Mesendoderm (in vitro differentiated cells): ENCODE measurements around the gene TTYH3.

Experiments
- DNase-seq: peaks from one replicate; pipeline ENCODE4 v3.0.0; 2013
- H2AK5ac ChIP-seq: 2 replicates; pipeline ENCODE4 v1.6.1; 2013; ENCODE audit warnings: low read length, inconsistent platforms
- H2BK120ac ChIP-seq: 2 replicates; pipeline ENCODE4 v1.6.1; 2013; ENCODE audit warnings: low read depth, mild to moderate bottlenecking, low read length, moderate library complexity, mixed read lengths
- H2BK15ac ChIP-seq: replicated peaks from 2 replicates; pipeline ENCODE4 v1.6.1; 2013; ENCODE audit warnings: low read depth, mild to moderate bottlenecking, moderate library complexity
- H2BK5ac ChIP-seq: 2 replicates; pipeline ENCODE4 v1.6.1; 2013; ENCODE audit warnings: low read length, inconsistent platforms
- H3K18ac ChIP-seq: 2 replicates; pipeline ENCODE4 v1.6.1; 2013; ENCODE audit warnings: mild to moderate bottlenecking, low read length, mixed read lengths
- H3K23ac ChIP-seq: one replicate; pipeline ENCODE4 v1.6.1; 2013; ENCODE audit warnings: low read length
- H3K27ac ChIP-seq: 2 replicates; pipeline ENCODE4 v1.5.1; 2013; ENCODE audit warnings: low read depth, mild to moderate bottlenecking, inconsistent platforms, low read length, moderate library complexity
- H3K27me3 ChIP-seq: 2 replicates; pipeline ENCODE4 v1.6.1; 2013; ENCODE audit warnings: low read length, control low read depth, mild to moderate bottlenecking, inconsistent platforms; ENCODE audit not compliant: insufficient read depth, poor library complexity
- H3K36me3 ChIP-seq: 2 replicates; pipeline ENCODE4 v1.6.1; 2013; ENCODE audit warnings: low read length, inconsistent platforms; ENCODE audit not compliant: control insufficient read depth, insufficient read depth
- H3K4ac ChIP-seq: one replicate; pipeline ENCODE4 v1.6.1; 2013; ENCODE audit warnings: low read depth, mild to moderate bottlenecking, low read length, moderate library complexity
- H3K4me1 ChIP-seq: 2 replicates; pipeline ENCODE4 v1.6.1; 2013; ENCODE audit warnings: low read depth, low read length, inconsistent platforms; ENCODE audit not compliant: control insufficient read depth
- H3K4me2 ChIP-seq: 2 replicates; pipeline ENCODE4 v1.6.1; 2013; ENCODE audit warnings: low read length
- H3K4me3 ChIP-seq: 2 replicates; pipeline ENCODE4 v1.5.1; 2013; ENCODE audit warnings: mild to moderate bottlenecking, low read length
- H3K56ac ChIP-seq: one replicate; pipeline ENCODE4 v1.6.1; 2013; ENCODE audit warnings: low read length
- H3K79me1 ChIP-seq: 2 replicates; pipeline ENCODE4 v1.6.1; 2013; ENCODE audit warnings: low read length, inconsistent platforms
- H3K79me2 ChIP-seq: 2 replicates; pipeline ENCODE4 v1.6.1; 2013; ENCODE audit warnings: mild to moderate bottlenecking, low read length; ENCODE audit not compliant: control insufficient read depth, insufficient read depth
- H3K9ac ChIP-seq: 2 replicates; pipeline ENCODE4 v1.6.1; 2013; ENCODE audit warnings: low read length, inconsistent platforms
- H4K5ac ChIP-seq: one replicate; pipeline ENCODE4 v1.6.1; 2013; ENCODE audit warnings: low read length
- H4K8ac ChIP-seq: one replicate; pipeline ENCODE4 v1.6.1; 2013; ENCODE audit warnings: low read depth, mild to moderate bottlenecking, control low read depth, low read length, moderate library complexity
- WGBS: extraction: QIAGEN DNeasy Blood & Tissue Kit; methylation state at CpG from one replicate; pipeline ENCODE4 v1.1.7; 2013; ENCODE audit warnings: low lambda C conversion rate, missing lambda C conversion rate; ENCODE audit not compliant: insufficient coverage; ENCODE audit errors: extremely low coverage; 5-methylcytosine and 5-hydroxymethylcytosine counted together

TTYH3 gene

GRCh38 chr7:2666155-2666554 is 34.4 kb downstream of the TTYH3 start:
- no CpG with 5 or more reads among the region's 6 CpGs for WGBS
- Histone ChIP-seq H3K4me2 (no peak overlapping the region), H4K5ac (no peak overlapping the region), H3K27ac (no peak overlapping the region), H2BK5ac (no peak overlapping the region), H3K36me3 (peaks cover 2% of the 10 kb centered on the region), H3K4me3 (no peak overlapping the region), H3K27me3 (no peaks in the 10 kb centered on the region), H3K18ac (no peak overlapping the region), H3K4me1 (no peaks in the 10 kb centered on the region), H2BK120ac (no peak overlapping the region), H3K56ac (no peak overlapping the region), H2BK15ac (no peak overlapping the region), H3K4ac (no peak overlapping the region), H3K79me1 (no peaks in the 10 kb centered on the region), H2AK5ac (no peak overlapping the region), H4K8ac (no peak overlapping the region), H3K9ac (no peak overlapping the region), H3K23ac (no peak overlapping the region), H3K79me2 (no peaks in the 10 kb centered on the region)
- no peak for DNase-seq

DNA sequence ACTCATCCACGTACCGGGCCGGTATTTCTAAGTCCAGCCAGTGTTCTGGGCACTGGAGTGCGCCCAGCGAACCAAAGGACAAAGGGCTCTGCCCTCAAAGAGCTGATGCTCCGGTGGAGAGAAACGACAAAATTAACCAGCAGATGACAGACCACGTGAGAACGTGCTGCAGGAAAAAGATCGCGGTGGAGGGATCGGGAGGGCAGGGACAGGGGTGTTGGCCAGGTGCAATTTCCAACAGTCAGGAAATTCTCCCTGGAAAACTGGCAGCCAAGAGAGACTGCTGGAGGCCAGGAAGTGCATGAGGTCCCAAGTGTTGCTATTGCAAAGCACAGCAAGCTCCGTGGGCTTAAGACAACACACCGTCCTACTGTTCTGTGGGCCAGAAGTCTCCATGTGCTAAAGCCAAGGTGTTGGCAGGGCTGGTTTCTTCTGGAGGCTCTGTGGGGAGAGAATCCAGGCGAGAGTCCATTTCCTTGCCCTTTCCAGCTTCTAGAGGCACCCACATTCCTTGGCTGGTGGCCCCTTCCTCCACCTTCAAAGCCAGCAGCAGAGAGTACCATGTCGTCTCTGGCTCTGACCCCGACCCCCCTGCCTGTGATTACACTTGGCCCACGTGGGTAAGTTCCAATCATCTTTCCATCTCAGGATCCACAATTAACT is 34.9 kb downstream of the TTYH3 start:
- Histone ChIP-seq H3K4me3 (no peak overlapping the region), H3K56ac (no peak overlapping the region), H2BK5ac (no peak overlapping the region), H3K27me3 (no peaks in the 10 kb centered on the region), H4K8ac (no peak overlapping the region), H3K23ac (no peak overlapping the region), H3K36me3 (peaks cover 1% of the 10 kb centered on the region), H3K18ac (no peak overlapping the region), H3K4me1 (no peaks in the 10 kb centered on the region), H3K27ac (no peak overlapping the region), H3K4ac (no peak overlapping the region), H2BK15ac (no peak overlapping the region), H3K79me2 (no peaks in the 10 kb centered on the region), H4K5ac (no peak overlapping the region), H2BK120ac (no peak overlapping the region), H3K9ac (no peak overlapping the region), H2AK5ac (no peak overlapping the region), H3K4me2 (no peak overlapping the region), H3K79me1 (no peaks in the 10 kb centered on the region)
- WGBS = no CpG with 5 or more reads among the region's 18 CpGs
- DNase-seq = no peak

DNA sequence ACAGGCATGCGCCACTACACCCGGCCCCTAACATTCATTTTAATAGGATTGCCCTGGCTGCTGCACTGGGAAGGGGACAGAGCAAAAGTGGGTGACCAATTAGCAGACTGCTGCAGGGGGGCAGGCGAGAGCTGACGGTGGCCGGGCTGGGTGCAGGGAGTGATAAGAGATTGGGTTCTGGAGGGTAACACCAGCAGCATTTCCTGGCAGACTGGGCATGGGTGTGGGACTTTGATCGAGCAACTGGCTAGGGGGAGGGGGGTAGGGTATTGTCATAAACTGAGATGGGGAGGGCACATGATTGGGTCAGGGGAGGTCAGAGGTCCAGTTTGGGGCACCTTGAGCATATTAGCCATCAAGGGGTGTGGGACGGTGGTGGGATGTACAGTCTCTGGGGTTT is 36.1 kb downstream of the TTYH3 start:
- H4K5ac ChIP-seq = no peak overlapping the region
- DNase-seq = no peak
- no peak overlapping the region for H2AK5ac ChIP-seq
- no peak overlapping the region for H2BK15ac ChIP-seq
- H3K56ac ChIP-seq = no peak overlapping the region
- H3K4me2 ChIP-seq = no peak overlapping the region
- no peaks in the 10 kb centered on the region for H3K4me1 ChIP-seq
- WGBS = no CpG with 5 or more reads among the region's 7 CpGs
- no peak overlapping the region for H3K9ac ChIP-seq
- H3K4me3 ChIP-seq = no peak overlapping the region
- H3K4ac ChIP-seq = no peak overlapping the region
- H3K27ac ChIP-seq = no peak overlapping the region
- H4K8ac ChIP-seq = no peak overlapping the region
- H3K18ac ChIP-seq = no peak overlapping the region
- no peaks in the 10 kb centered on the region for H3K79me2 ChIP-seq
- H2BK120ac ChIP-seq = no peak overlapping the region
- H3K27me3 ChIP-seq = no peaks in the 10 kb centered on the region
- H3K23ac ChIP-seq = no peak overlapping the region
- H2BK5ac ChIP-seq = no peak overlapping the region
- no peaks in the 10 kb centered on the region for H3K79me1 ChIP-seq
- no peaks in the 10 kb centered on the region for H3K36me3 ChIP-seq

GRCh38 chr7:2668401-2668800 is 36.6 kb downstream of the TTYH3 start:
- no peak overlapping the region for H3K9ac ChIP-seq
- H3K27ac ChIP-seq = no peak overlapping the region
- no peaks in the 10 kb centered on the region for H3K4me1 ChIP-seq
- H3K27me3 ChIP-seq = no peaks in the 10 kb centered on the region
- no peak overlapping the region for H3K4me3 ChIP-seq
- H3K4me2 ChIP-seq = no peak overlapping the region
- no peak overlapping the region for H3K56ac ChIP-seq
- no peaks in the 10 kb centered on the region for H3K79me2 ChIP-seq
- H3K23ac ChIP-seq = no peak overlapping the region
- no peak overlapping the region for H2BK5ac ChIP-seq
- no peak for DNase-seq
- H3K18ac ChIP-seq = no peak overlapping the region
- H4K8ac ChIP-seq = no peak overlapping the region
- no peak overlapping the region for H2AK5ac ChIP-seq
- H3K36me3 ChIP-seq = no peaks in the 10 kb centered on the region
- no peak overlapping the region for H4K5ac ChIP-seq
- no peak overlapping the region for H2BK15ac ChIP-seq
- H3K4ac ChIP-seq = no peak overlapping the region
- H3K79me1 ChIP-seq = no peaks in the 10 kb centered on the region
- H2BK120ac ChIP-seq = no peak overlapping the region
- no CpG with 5 or more reads among the region's 6 CpGs for WGBS

GRCh38 chr7:2670171-2670570 is 38.4 kb downstream of the TTYH3 start:
- Histone ChIP-seq H3K4ac (no peak overlapping the region), H4K5ac (no peak overlapping the region)

More at GRCh38 chr7:2670171-2670570, 38.4 kb downstream of the TTYH3 start:
- Histone ChIP-seq H3K27me3 (no peaks in the 10 kb centered on the region), H2BK120ac (no peak overlapping the region), H2BK15ac (no peak overlapping the region), H3K36me3 (no peaks in the 10 kb centered on the region), H3K4me3 (no peak overlapping the region), H2BK5ac (no peak overlapping the region), H3K23ac (no peak overlapping the region), H3K27ac (no peak overlapping the region), H3K56ac (no peak overlapping the region), H3K4me1 (no peaks in the 10 kb centered on the region), H3K18ac (no peak overlapping the region), H3K79me2 (no peaks in the 10 kb centered on the region), H3K4me2 (no peak overlapping the region), H2AK5ac (no peak overlapping the region), H3K9ac (no peak overlapping the region), H3K79me1 (no peaks in the 10 kb centered on the region), H4K8ac (no peak overlapping the region)
- no CpG with 5 or more reads among the region's 13 CpGs for WGBS
- DNase-seq = no peak
